K562 (cell line): Measurements from ENCODE around the gene COPA. TPM values are rescaled to one million over a fixed set of nuclear protein-coding genes. Genes with fewer than 3 reads are reported as not detected.

ENCODE experiments used
- ADNP ChIP-seq: fragments of 200-800 bp; sonication (Bioruptor generic); IDR thresholded peaks from 2 replicates; pipeline ENCODE4 v1.6.1; 2016; ENCODE audit warnings: missing genetic modification characterization, missing compliant biosample characterization
- COPS2 ChIP-seq: fragments of 450-650 bp; conservative IDR thresholded peaks from 2 replicates; pipeline ENCODE4 v1.6.1; 2016; ENCODE audit warnings: mild to moderate bottlenecking, moderate library complexity
- LCOR ChIP-seq: sonication (generic); formaldehyde crosslinking; IDR thresholded peaks from 2 replicates; pipeline ENCODE4 v1.8.0; 2022; ENCODE audit warnings: mild to moderate bottlenecking, missing genetic modification reagents
- MAFG ChIP-seq: fragments of 450-650 bp; conservative IDR thresholded peaks from 2 replicates; pipeline ENCODE4 v1.6.1; 2016; ENCODE audit warnings: missing genetic modification characterization, missing compliant biosample characterization
- POLR2H ChIP-seq: IDR thresholded peaks from 2 replicates; pipeline ENCODE4 v1.6.1; 2016; ENCODE audit warnings: missing genetic modification characterization, low read depth, mild to moderate bottlenecking, control low read depth, missing compliant biosample characterization, moderate library complexity
- RAD21 ChIP-seq, 2 experiments: fragments of 250-450 bp in 1 of 2; fragments of 450-650 bp in 1 of 2; sonication (Bioruptor Pico) in 1 of 2; formaldehyde crosslinking in 1 of 2; IDR thresholded peaks in 1 of 2; conservative IDR thresholded peaks in 1 of 2; 2 replicates each; pipeline versions ENCODE4 v1.4.0 to v1.8.0; 2020 to 2022; ENCODE audit warnings: mild to moderate bottlenecking in 2 of 2, moderate library complexity in 1 of 2
- RBBP5 ChIP-seq: fragments of 200-600 bp; sonication (generic); IDR thresholded peaks from 2 replicates; pipeline ENCODE4 v1.6.1; 2012; ENCODE audit warnings: borderline replicate concordance, mild to moderate bottlenecking, low read length, control low read depth, inconsistent platforms; ENCODE audit not compliant: insufficient read depth, poor library complexity, severe bottlenecking
- RBM14 ChIP-seq: fragments of 200-400 bp; formaldehyde crosslinking; IDR thresholded peaks from 2 replicates; pipeline ENCODE4 v1.6.1; 2018; ENCODE audit warnings: low read depth, mild to moderate bottlenecking, low read length, moderate library complexity, borderline replicate concordance; ENCODE audit not compliant: insufficient read depth
- SIRT6 ChIP-seq: IDR thresholded peaks from one replicate; pipeline ENCODE4 v1.6.1; 2012; ENCODE audit warnings: low read depth, mild to moderate bottlenecking, control low read depth, inconsistent platforms, low read length, moderate library complexity
- SRSF1 ChIP-seq: fragments of 200-400 bp; formaldehyde crosslinking; IDR thresholded peaks from 2 replicates; pipeline ENCODE4 v1.6.1; 2017; ENCODE audit warnings: mild to moderate bottlenecking, low read depth, low read length, moderate library complexity
- ZNF140 ChIP-seq: fragments of 250-450 bp; sonication (Bioruptor Pico); IDR thresholded peaks from 2 replicates; pipeline ENCODE4 v1.8.0; 2021; ENCODE audit warnings: moderate library complexity, mild to moderate bottlenecking, inconsistent platforms
- ZNF407 ChIP-seq: fragments of 450-650 bp; IDR thresholded peaks from 2 replicates; pipeline ENCODE4 v1.6.1; 2016; ENCODE audit warnings: low read depth
- ZNF77 ChIP-seq: fragments of 250-450 bp; sonication (Bioruptor Pico); IDR thresholded peaks from 2 replicates; pipeline ENCODE4 v1.5.0; 2020
- polyA plus RNA-seq, 8 experiments: library from polyadenylated mRNA; depleted of rRNA in 4 of 8; stranded (reverse) in 5 of 8; unstranded in 3 of 8; fragments of >200 nt; fragmentation: Nextera tagmentation in 2 of 8; fragmentation: Illumina TruSeq in 1 of 8; extraction: Ambion mirVana in 2 of 8; extraction: Trizol in 1 of 8; gene quantifications; 2 replicates each; pipeline versions ENCODE4 v1.2.1 to v1.2.3, GENCODE V29; 2011 to 2014; ENCODE audit warnings: inconsistent platforms in 1 of 8, missing spikeins in 1 of 8
- total RNA-seq, 7 experiments: library from RNA; depleted of rRNA in 6 of 7; stranded (reverse); fragments of >200 nt in 6 of 7; fragmentation: Illumina TruSeq in 2 of 7; extraction: Trizol in 2 of 7; gene quantifications; 2 replicates each; pipeline versions ENCODE4 v1.2.1 to v1.2.3, GENCODE V29; 2011 to 2021; ENCODE audit warnings: low replicate concordance in 1 of 7
- TF ChIP-seq, protein P1 (sequence below): sonication (generic); formaldehyde crosslinking; IDR thresholded peaks from 2 replicates; pipeline ENCODE4 v1.9.0; 2022; ENCODE audit warnings: mild to moderate bottlenecking, missing genetic modification reagents
- TF ChIP-seq, protein P2 (sequence below): IDR thresholded peaks from 3 replicates; pipeline ENCODE4 v1.6.1; 2011; ENCODE audit warnings: borderline replicate concordance, mild to moderate bottlenecking; ENCODE audit not compliant: insufficient read length, insufficient read depth
- TF ChIP-seq, protein P3 (sequence below): sonication (generic); IDR thresholded peaks from 2 replicates; pipeline ENCODE4 v1.6.1; 2016

Gene COPA
- total and polyA plus RNA-seq, 9 of the 15 experiments (the other 6 are each of a cell fraction or from before 2014, with no cell fraction given) = 49.8 to 222 (median 110) TPM

GRCh38 chr1:160284782-160285344, 58.2 kb downstream of the COPA start, which contains the start of gene PEX19 (continued):
- TF ChIP-seq ZNF407 (peak; percentile 96), SRSF1 (no peak), POLR2H (tag) (peak; percentile 54; the same call in 1 of the 2 replicates), RBBP5 (peak; percentile 60), MAFG (tag) (no peak), RAD21 (CRISPR knock-in tag; conservative IDR thresholded peaks at IDR 0.05 in 1 of 2, IDR thresholded peaks at IDR 0.05 in 1 of 2) (no peak), ZNF140 (CRISPR knock-in tag) (no peak), RBM14 (no peak), ZNF77 (CRISPR knock-in tag) (no peak), LCOR (CRISPR knock-in tag) (peak; percentile 81), SIRT6 (no peak), COPS2 (no peak), ADNP (tag) (no peak)
- TF ChIP-seq, protein P1, sequence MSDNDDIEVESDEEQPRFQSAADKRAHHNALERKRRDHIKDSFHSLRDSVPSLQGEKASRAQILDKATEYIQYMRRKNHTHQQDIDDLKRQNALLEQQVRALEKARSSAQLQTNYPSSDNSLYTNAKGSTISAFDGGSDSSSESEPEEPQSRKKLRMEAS (CRISPR knock-in tag) = peak; percentile 55; the same call in 1 of the 2 replicates
- TF ChIP-seq, protein P2, sequence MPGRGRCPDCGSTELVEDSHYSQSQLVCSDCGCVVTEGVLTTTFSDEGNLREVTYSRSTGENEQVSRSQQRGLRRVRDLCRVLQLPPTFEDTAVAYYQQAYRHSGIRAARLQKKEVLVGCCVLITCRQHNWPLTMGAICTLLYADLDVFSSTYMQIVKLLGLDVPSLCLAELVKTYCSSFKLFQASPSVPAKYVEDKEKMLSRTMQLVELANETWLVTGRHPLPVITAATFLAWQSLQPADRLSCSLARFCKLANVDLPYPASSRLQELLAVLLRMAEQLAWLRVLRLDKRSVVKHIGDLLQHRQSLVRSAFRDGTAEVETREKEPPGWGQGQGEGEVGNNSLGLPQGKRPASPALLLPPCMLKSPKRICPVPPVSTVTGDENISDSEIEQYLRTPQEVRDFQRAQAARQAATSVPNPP = no peak
- TF ChIP-seq, protein P3, sequence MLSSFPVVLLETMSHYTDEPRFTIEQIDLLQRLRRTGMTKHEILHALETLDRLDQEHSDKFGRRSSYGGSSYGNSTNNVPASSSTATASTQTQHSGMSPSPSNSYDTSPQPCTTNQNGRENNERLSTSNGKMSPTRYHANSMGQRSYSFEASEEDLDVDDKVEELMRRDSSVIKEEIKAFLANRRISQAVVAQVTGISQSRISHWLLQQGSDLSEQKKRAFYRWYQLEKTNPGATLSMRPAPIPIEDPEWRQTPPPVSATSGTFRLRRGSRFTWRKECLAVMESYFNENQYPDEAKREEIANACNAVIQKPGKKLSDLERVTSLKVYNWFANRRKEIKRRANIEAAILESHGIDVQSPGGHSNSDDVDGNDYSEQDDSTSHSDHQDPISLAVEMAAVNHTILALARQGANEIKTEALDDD = peak; percentile 3; the same call in 1 of the 2 replicates
